Nephron (organoid): ENCODE results near the gene TEX261.
"Not testable (repeated sequence)": the region's sequence is repeated elsewhere in the genome, so short reads cannot be mapped to it uniquely, and the experiment has no call there.

ENCODE experiments used
- H3K27ac Mint-ChIP-seq, 3 experiments: 2 replicates each; pipeline ENCODE4 v1.8.0; 2020; ENCODE audit warnings: mixed read lengths in 3 of 3, mild to moderate bottlenecking in 2 of 3, moderate library complexity in 1 of 3
- H3K27me3 Mint-ChIP-seq: 2 replicates; pipeline ENCODE4 v1.8.0; 2021; ENCODE audit warnings: low read depth, mild to moderate bottlenecking, moderate library complexity, mixed read lengths
- H3K36me3 Mint-ChIP-seq: 2 replicates; pipeline ENCODE4 v1.8.0; 2020; ENCODE audit warnings: low read depth, mixed read lengths
- H3K4me1 Mint-ChIP-seq: 2 replicates; pipeline ENCODE4 v1.8.0; 2020; ENCODE audit warnings: mixed read lengths
- H3K4me3 Mint-ChIP-seq, 3 experiments: 2 replicates each; pipeline ENCODE4 v1.8.0; 2020; ENCODE audit warnings: mild to moderate bottlenecking in 3 of 3, mixed read lengths in 3 of 3, moderate library complexity in 2 of 3
- H3K9me3 Mint-ChIP-seq: 2 replicates; pipeline ENCODE4 v1.8.0; 2020; ENCODE audit warnings: mixed read lengths
- TF ChIP-seq, protein P1 (sequence below), 3 experiments: fragments of 200-600 bp; sonication (generic); IDR thresholded peaks; one replicate each; pipeline ENCODE4 v1.5.0; 2021; ENCODE audit warnings: antibody characterized with exemption in 3 of 3; ENCODE audit not compliant: unreplicated experiment in 3 of 3

TEX261 gene

GRCh38 chr2:70994699-70995425 lies at the start of gene TEX261:
Gene TEX261, minus strand, starts transcription at chr2:70994873. Its CDS starts 116 bp downstream, at chr2:70994757.
- no peaks in the 10 kb centered on the region for H3K9me3 Mint-ChIP-seq
- peak within 1 kb of the TSS; percentile 97 to 100 (median 99) for H3K4me3 Mint-ChIP-seq
- peaks cover 14% of the 10 kb centered on the region for H3K4me1 Mint-ChIP-seq
- H3K27ac Mint-ChIP-seq: peak within 1 kb of the TSS; percentile 53 to 68 (median 59)
- TF ChIP-seq, protein P1, sequence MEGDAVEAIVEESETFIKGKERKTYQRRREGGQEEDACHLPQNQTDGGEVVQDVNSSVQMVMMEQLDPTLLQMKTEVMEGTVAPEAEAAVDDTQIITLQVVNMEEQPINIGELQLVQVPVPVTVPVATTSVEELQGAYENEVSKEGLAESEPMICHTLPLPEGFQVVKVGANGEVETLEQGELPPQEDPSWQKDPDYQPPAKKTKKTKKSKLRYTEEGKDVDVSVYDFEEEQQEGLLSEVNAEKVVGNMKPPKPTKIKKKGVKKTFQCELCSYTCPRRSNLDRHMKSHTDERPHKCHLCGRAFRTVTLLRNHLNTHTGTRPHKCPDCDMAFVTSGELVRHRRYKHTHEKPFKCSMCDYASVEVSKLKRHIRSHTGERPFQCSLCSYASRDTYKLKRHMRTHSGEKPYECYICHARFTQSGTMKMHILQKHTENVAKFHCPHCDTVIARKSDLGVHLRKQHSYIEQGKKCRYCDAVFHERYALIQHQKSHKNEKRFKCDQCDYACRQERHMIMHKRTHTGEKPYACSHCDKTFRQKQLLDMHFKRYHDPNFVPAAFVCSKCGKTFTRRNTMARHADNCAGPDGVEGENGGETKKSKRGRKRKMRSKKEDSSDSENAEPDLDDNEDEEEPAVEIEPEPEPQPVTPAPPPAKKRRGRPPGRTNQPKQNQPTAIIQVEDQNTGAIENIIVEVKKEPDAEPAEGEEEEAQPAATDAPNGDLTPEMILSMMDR (IDR thresholded peaks at IDR 0.05; ENCODE audit: unreplicated experiment in 3 of 3): peak; percentile 54 to 57 (median 57)
- H3K36me3 Mint-ChIP-seq: peaks cover 5% of the 10 kb centered on the region
- peaks cover 19% of the 10 kb centered on the region for H3K27me3 Mint-ChIP-seq

DNA sequence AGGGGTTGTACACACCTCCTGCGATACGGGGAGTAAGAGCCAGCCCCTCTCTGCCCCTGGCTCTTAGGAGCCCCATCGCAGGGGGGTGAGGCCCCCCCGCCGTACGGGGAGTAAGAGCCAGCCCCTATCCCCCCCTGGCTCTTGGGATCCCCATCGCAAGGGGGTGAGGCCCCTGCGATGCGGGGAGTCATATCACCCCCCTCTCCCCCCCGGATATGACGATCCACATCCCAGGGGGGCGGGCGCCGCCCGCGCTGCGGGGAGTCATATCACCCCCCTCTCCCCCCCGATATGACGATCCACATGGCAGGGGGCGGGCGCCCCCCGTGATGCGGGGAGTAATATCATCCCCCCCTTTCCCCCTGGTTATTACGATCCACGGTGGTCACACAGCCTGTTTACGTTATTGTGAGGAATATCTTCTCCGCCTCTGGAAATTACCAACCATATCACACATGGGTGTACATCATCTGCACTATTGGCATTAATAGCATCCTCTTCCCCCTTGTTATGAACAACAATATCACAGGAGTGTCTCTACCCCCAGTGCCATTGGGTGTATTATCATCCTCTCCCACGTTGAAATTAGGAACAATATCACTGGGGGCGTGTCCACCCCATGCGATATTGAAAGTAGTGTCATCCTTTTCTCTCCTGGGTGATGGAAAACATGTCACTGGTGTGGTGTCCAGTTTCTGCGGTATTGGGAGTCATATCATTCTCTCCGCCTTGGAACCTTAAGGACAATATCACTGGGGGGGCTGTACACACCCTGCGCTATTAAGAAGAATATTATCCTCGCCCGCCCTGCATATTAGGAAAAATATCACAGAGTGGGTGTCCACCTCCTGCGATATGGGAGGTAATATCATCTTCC lies 49.1 kb upstream of the TEX261 start:
- no peaks in the 10 kb centered on the region for H3K4me1 Mint-ChIP-seq
- H3K4me3 Mint-ChIP-seq: no peak overlapping the region
- peaks cover 43% of the 10 kb centered on the region for H3K27me3 Mint-ChIP-seq
- H3K9me3 Mint-ChIP-seq: no peaks in the 10 kb centered on the region
- H3K27ac Mint-ChIP-seq: no peak overlapping the region
- no peaks in the 10 kb centered on the region for H3K36me3 Mint-ChIP-seq
- TF ChIP-seq, protein P1 (IDR thresholded peaks at IDR 0.05; ENCODE audit: unreplicated experiment in 3 of 3): no peak

DNA sequence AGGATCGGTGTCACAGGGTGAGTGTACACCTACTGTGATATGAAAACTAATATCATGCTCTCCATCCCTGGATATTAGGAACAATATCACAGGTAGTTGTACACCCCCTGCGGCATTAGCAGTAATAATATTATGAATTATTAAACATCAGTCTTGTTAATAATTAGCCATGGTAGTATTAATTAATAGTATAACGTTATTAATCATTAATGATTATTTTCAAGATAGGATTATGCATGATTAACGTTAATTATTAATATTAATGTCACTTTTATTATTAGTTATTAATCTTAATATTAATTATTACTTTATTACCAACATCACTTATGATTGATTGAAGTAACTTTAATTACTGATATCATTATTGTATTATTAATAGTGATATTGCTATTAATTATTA lies 47.6 kb upstream of the TEX261 start:
- no peaks in the 10 kb centered on the region for H3K4me1 Mint-ChIP-seq
- H3K36me3 Mint-ChIP-seq: no peaks in the 10 kb centered on the region
- H3K27me3 Mint-ChIP-seq: peaks cover 51% of the 10 kb centered on the region
- no peak overlapping the region for H3K27ac Mint-ChIP-seq
- TF ChIP-seq, protein P1 (IDR thresholded peaks at IDR 0.05; ENCODE audit: unreplicated experiment in 3 of 3): no peak
- no peaks in the 10 kb centered on the region for H3K9me3 Mint-ChIP-seq
- no peak overlapping the region for H3K4me3 Mint-ChIP-seq

DNA sequence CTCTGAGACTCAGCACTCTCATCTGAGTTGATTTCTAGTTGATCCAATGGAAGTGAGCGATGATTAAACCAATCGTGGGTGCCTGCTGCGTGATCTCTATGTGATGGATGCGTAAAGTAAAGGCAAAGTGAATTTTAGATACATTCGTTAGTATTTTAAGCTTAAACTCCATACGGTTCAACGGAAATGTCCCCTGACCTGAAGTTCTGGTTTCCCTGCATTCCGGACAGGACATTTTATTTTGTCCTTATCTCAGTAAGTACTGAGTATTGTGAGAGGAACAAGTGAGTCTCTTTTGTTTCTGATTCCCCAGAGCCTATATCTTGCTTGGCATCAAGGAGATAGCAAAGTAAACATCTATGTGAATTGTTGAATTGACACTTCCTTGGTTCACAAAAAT lies 41.6 kb upstream of the TEX261 start:
- not testable (repeated sequence) for H3K4me3 Mint-ChIP-seq, H3K4me1 Mint-ChIP-seq, H3K9me3 Mint-ChIP-seq, H3K27ac Mint-ChIP-seq, H3K36me3 Mint-ChIP-seq
- peaks cover 45% of the 10 kb centered on the region for H3K27me3 Mint-ChIP-seq

GRCh38 chr2:71023553-71024243 lies 29.0 kb upstream of the TEX261 start:
- not testable (repeated sequence) for H3K4me1 Mint-ChIP-seq, H3K9me3 Mint-ChIP-seq, H3K4me3 Mint-ChIP-seq, H3K36me3 Mint-ChIP-seq
- Mint-ChIP-seq H3K27ac (peak overlapping the region in 2 of 3 experiments; percentile 43 to 60), H3K27me3 (peaks cover 33% of the 10 kb centered on the region)

DNA sequence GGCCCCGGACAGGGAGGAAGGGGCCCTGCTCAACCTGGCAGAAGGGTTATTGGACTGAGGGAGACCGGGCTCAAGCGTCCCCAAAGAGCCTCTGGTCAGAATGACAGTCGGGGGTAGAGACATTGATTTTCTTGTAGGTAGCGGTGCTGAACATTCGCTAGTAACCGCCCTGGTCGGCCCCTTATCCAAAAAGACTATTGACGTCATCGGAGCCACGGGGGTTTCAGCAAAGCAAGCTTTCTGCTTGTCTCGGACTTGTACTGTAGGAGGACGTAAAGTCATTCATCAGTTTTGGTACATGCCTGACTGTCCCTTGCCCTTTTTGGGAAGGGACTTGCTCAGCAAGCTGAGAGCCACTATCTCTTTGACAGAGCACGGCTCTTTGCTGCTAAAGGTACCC lies 26.7 kb upstream of the TEX261 start:
- H3K27ac Mint-ChIP-seq: not testable (repeated sequence)
- peaks cover 33% of the 10 kb centered on the region for H3K27me3 Mint-ChIP-seq

GRCh38 chr2:71019989-71020388 lies 25.3 kb upstream of the TEX261 start:
- H3K9me3 Mint-ChIP-seq: peaks cover 11% of the 10 kb centered on the region
- H3K27ac Mint-ChIP-seq, H3K4me3 Mint-ChIP-seq, H3K4me1 Mint-ChIP-seq, H3K36me3 Mint-ChIP-seq: not testable (repeated sequence)
- H3K27me3 Mint-ChIP-seq: peaks cover 33% of the 10 kb centered on the region

More for the DNA sequence above, 26.7 kb upstream of the TEX261 start:
- not testable (repeated sequence) for H3K4me3 Mint-ChIP-seq, H3K9me3 Mint-ChIP-seq, H3K4me1 Mint-ChIP-seq, H3K36me3 Mint-ChIP-seq
